ENCODE results near the gene ZW10. TPM values are rescaled to one million over a fixed set of nuclear protein-coding genes. Genes with fewer than 3 reads are reported as not detected.

Gene ZW10
- total RNA-seq, 1 donor from 2014 or later: 25.2 TPM

DNA sequence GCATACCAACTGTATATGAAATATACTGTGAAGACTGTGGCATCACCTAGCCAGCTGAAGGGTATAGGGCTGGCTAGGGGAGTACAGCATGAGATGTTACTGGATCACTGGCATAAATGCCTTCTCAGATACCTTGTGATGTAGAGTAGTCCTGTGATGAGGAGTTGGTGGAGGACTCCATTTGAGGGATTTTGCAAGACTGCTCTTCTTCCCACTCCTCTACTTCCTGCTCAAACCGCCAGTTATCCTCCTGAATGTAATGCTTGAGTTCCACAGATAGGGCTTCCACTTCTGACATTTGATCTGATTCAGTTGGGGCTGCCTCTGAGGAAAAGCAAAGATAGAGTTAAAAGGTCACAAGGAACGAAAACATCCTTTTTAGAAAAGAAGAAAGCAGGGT lies 35.4 kb upstream of the ZW10 start:
- Mint-ChIP-seq H3K36me3 (ENCODE audit: low read depth, unreplicated experiment) (peaks cover 23% of the 10 kb centered on the region), H3K4me3 (ENCODE audit: unreplicated experiment) (no peak overlapping the region), H3K4me1 (ENCODE audit: unreplicated experiment) (no peaks in the 10 kb centered on the region), H3K9me3 (ENCODE audit: unreplicated experiment) (no peaks in the 10 kb centered on the region), H3K27ac (ENCODE audit: unreplicated experiment) (no peak overlapping the region), H3K27me3 (ENCODE audit: unreplicated experiment) (no peaks in the 10 kb centered on the region)
- DNase-seq (ENCODE audit: low spot score): no peak
- TF ChIP-seq, protein P1, sequence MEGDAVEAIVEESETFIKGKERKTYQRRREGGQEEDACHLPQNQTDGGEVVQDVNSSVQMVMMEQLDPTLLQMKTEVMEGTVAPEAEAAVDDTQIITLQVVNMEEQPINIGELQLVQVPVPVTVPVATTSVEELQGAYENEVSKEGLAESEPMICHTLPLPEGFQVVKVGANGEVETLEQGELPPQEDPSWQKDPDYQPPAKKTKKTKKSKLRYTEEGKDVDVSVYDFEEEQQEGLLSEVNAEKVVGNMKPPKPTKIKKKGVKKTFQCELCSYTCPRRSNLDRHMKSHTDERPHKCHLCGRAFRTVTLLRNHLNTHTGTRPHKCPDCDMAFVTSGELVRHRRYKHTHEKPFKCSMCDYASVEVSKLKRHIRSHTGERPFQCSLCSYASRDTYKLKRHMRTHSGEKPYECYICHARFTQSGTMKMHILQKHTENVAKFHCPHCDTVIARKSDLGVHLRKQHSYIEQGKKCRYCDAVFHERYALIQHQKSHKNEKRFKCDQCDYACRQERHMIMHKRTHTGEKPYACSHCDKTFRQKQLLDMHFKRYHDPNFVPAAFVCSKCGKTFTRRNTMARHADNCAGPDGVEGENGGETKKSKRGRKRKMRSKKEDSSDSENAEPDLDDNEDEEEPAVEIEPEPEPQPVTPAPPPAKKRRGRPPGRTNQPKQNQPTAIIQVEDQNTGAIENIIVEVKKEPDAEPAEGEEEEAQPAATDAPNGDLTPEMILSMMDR (IDR thresholded peaks at IDR 0.05; ENCODE audit: unreplicated experiment): no peak

DNA sequence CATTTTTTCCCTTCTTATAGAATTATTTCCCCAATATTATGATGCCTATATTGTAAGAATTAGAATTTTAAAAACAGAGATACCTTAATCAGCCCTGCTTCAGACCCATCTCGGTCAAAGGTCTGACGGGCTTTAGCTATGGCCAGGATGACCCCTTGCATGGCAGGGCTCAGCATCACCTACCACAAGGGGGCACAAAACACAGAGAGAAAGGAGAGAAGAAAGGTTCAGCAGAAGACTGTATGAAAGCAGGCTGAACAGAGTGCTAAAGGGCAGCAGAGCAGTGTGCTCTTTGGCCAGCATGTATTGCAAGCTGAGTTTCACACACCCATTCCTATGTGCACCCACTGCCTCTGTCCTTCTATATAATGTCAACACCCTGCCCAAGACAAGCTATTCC lies 32.9 kb upstream of the ZW10 start:
- TF ChIP-seq, protein P1 (IDR thresholded peaks at IDR 0.05; ENCODE audit: unreplicated experiment): peak; percentile 44
- H3K9me3 Mint-ChIP-seq (ENCODE audit: unreplicated experiment): no peaks in the 10 kb centered on the region
- no peak overlapping the region for H3K4me3 Mint-ChIP-seq (ENCODE audit: unreplicated experiment)
- no peaks in the 10 kb centered on the region for H3K4me1 Mint-ChIP-seq (ENCODE audit: unreplicated experiment)
- H3K27ac Mint-ChIP-seq (ENCODE audit: unreplicated experiment): no peak overlapping the region
- DNase-seq (ENCODE audit: low spot score): peak; percentile 65
- H3K27me3 Mint-ChIP-seq (ENCODE audit: unreplicated experiment): no peaks in the 10 kb centered on the region
- H3K36me3 Mint-ChIP-seq (ENCODE audit: low read depth, unreplicated experiment): peaks cover 25% of the 10 kb centered on the region

DNA sequence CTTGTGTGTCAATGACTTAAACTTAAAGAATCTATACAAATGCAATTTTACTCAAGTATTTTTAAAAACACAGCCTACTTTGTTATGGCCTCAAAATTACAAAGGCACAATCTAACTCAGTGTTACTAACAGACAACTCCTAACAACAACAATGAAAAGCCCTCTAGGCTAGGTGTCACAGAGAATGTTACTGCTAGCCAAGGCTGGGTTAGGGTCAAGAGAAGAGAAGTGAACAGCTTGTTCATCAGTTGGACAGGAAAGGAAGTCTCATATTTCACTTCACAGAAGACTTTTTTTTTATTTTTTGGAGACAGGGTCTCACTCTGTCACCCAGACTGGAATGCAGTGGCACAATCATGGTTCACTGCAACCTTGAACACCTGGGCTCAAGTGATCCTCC lies 32.1 kb upstream of the ZW10 start:
- Mint-ChIP-seq H3K27ac (ENCODE audit: unreplicated experiment) (no peak overlapping the region), H3K36me3 (ENCODE audit: low read depth, unreplicated experiment) (peaks cover 28% of the 10 kb centered on the region), H3K4me1 (ENCODE audit: unreplicated experiment) (no peaks in the 10 kb centered on the region), H3K27me3 (ENCODE audit: unreplicated experiment) (no peaks in the 10 kb centered on the region), H3K9me3 (ENCODE audit: unreplicated experiment) (no peaks in the 10 kb centered on the region), H3K4me3 (ENCODE audit: unreplicated experiment) (no peak overlapping the region)
- no peak for DNase-seq (ENCODE audit: low spot score)
- TF ChIP-seq, protein P1 (IDR thresholded peaks at IDR 0.05; ENCODE audit: unreplicated experiment): no peak

DNA sequence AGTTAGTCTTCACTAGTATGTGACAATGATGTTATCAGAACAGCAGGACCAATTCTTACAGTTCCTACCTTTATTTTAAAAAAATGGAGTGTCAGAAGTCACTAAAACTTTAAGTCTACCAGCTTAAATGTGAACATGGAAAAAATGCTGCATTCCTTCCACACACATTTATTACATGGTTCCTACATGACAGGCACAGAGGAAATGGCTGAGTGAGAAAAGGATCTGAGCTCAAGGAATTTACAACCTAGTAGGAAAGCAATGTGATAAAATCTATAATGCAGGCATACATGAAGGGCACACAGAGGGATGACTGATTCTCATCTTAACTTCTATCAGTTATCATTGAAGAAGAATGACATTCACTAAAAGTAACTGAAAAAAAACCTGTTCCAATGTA lies 29.1 kb upstream of the ZW10 start:
- Mint-ChIP-seq H3K27ac (ENCODE audit: unreplicated experiment) (no peak overlapping the region), H3K4me3 (ENCODE audit: unreplicated experiment) (no peak overlapping the region), H3K4me1 (ENCODE audit: unreplicated experiment) (no peaks in the 10 kb centered on the region), H3K36me3 (ENCODE audit: low read depth, unreplicated experiment) (peaks cover 40% of the 10 kb centered on the region), H3K9me3 (ENCODE audit: unreplicated experiment) (no peaks in the 10 kb centered on the region), H3K27me3 (ENCODE audit: unreplicated experiment) (no peaks in the 10 kb centered on the region)
- DNase-seq (ENCODE audit: low spot score): no peak
- TF ChIP-seq, protein P1 (IDR thresholded peaks at IDR 0.05; ENCODE audit: unreplicated experiment): no peak

DNA sequence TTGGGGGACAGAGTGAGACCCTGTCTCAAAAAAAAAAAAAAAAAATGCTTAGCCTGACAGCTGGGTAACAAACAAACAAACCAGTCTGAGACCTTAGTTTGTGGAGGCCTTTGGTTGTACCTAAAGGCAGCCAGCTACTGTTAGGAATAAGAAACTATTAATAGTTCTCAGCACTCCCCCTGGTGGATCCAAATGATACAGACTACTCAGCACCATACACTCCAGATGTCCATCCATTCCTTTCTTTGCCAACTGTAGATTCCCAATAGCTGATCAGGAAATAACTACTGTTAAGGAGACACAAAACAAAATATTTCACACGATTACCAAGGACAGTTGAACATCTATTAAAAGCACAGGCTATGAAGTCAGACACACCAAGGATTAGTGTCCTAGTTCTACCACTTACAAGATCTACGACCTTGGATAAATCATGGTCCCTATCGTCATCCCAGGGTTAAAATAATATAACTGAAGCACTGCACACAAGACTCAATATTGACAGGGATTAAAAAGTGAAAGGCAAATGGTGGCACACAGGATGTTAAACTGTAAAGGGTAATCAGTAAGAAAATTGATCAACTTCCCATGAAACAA lies 23.3 kb upstream of the ZW10 start:
- TF ChIP-seq, protein P1 (IDR thresholded peaks at IDR 0.05; ENCODE audit: unreplicated experiment): peak; percentile 66
- peak; percentile 30 for DNase-seq (ENCODE audit: low spot score)
- peaks cover 5% of the 10 kb centered on the region for H3K9me3 Mint-ChIP-seq (ENCODE audit: unreplicated experiment)
- no peaks in the 10 kb centered on the region for H3K27me3 Mint-ChIP-seq (ENCODE audit: unreplicated experiment)
- H3K27ac Mint-ChIP-seq (ENCODE audit: unreplicated experiment): no peak overlapping the region
- H3K36me3 Mint-ChIP-seq (ENCODE audit: low read depth, unreplicated experiment): peaks cover 29% of the 10 kb centered on the region
- H3K4me3 Mint-ChIP-seq (ENCODE audit: unreplicated experiment): no peak overlapping the region
- H3K4me1 Mint-ChIP-seq (ENCODE audit: unreplicated experiment): no peaks in the 10 kb centered on the region
